ENCODE data around the gene RYR2. TPM values are rescaled to one million over a fixed set of nuclear protein-coding genes. Genes with fewer than 3 reads are reported as not detected.
A peak's percentile ranks its signal among the peaks of the same experiment; 100 is the strongest.

Gene RYR2
- total RNA-seq, 2 experiments from 2014 or later, result not detected

DNA sequence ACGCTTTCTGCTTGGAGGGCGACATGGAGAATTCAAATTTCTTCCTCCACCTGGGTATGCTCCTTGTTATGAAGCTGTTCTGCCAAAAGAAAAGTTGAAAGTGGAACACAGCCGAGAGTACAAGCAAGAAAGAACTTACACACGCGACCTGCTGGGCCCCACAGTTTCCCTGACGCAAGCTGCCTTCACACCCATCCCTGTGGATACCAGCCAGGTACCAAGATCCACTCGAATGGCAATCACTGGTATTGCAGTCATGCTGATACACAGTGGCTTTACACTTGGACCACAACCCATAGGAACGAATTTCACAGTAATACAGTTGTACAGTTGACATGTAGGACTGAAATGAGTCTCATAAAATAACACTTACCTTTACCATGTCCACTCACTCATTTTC is 461.3 kb downstream of the RYR2 start:
- ATAC-seq (ENCODE audit: low read depth), result no peak
- no peak overlapping the region for H3K27ac Mint-ChIP-seq
- H3K4me3 Mint-ChIP-seq, result no peak overlapping the region
- H3K36me3 Mint-ChIP-seq, result no peaks in the 10 kb centered on the region
- H3K27me3 Mint-ChIP-seq, result peaks cover 2% of the 10 kb centered on the region
- no peaks in the 10 kb centered on the region for H3K9me3 Mint-ChIP-seq
- POLR2A ChIA-PET, result no interaction called here
- peaks cover 4% of the 10 kb centered on the region for H3K4me1 Mint-ChIP-seq
- no peak for DNase-seq

GRCh38 chr1:237507005-237507404 is 465.0 kb downstream of the RYR2 start:
- H3K9me3 Mint-ChIP-seq, result no peaks in the 10 kb centered on the region

DNA sequence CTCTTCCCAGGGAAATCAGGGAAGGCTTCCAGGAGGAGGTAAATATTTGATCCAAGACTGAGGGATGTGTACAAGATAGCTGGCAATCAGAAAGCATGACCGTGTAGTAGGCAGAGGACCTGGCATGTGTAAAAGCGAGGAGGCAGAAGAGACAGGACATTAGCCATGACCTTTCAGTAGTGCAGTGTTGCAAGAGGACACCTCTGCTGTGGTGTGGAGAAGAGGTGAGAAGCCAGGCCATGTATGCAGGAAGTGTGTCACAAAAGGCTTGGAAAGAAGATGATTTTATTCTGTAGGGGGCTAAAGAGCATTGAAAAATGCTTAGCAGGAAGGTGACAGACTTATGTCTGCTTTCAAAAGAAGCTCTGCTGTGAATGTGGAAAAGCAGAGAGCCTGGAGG is 467.8 kb downstream of the RYR2 start:
- POLR2A ChIA-PET, result no interaction called here
- no peak overlapping the region for H3K4me3 Mint-ChIP-seq
- no peak overlapping the region for H3K27ac Mint-ChIP-seq

More at GRCh38 chr1:237507005-237507404, 465.0 kb downstream of the RYR2 start:
- peaks cover 4% of the 10 kb centered on the region for H3K4me1 Mint-ChIP-seq
- POLR2A ChIA-PET, result no interaction called here
- no peaks in the 10 kb centered on the region for H3K27me3 Mint-ChIP-seq
- DNase-seq (no peak), ATAC-seq (ENCODE audit: low read depth) (no peak)
- H3K36me3 Mint-ChIP-seq, result no peaks in the 10 kb centered on the region
- H3K27ac Mint-ChIP-seq, result no peak overlapping the region
- H3K4me3 Mint-ChIP-seq, result peak overlapping the region; percentile 16

DNA sequence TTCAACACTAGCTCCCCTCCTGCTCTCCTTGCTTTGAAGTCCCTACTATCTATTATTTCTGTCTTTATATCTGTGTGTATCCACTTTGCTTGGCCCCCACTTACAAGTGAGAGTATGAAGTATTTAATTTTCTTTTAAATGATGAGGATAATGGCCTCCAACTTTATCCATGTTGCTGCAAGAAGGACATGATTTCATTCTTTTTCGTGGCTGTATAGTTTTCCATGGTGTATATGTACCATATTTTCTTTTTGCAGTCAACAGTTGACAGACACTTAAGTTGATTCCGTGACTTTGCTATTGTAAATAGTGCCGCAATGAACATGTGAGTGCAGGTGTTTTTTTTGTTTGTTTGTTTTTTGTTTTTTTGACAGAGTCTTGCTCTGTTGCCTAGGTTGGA is 483.1 kb downstream of the RYR2 start:
- H3K4me3 Mint-ChIP-seq, result no peak overlapping the region
- no peak for DNase-seq
- no peak for ATAC-seq (ENCODE audit: low read depth)
- no peak overlapping the region for H3K27ac Mint-ChIP-seq
- POLR2A ChIA-PET, result no interaction called here
- H3K9me3 Mint-ChIP-seq, result no peaks in the 10 kb centered on the region
- H3K27me3 Mint-ChIP-seq, result no peaks in the 10 kb centered on the region
- no peaks in the 10 kb centered on the region for H3K4me1 Mint-ChIP-seq
- no peaks in the 10 kb centered on the region for H3K36me3 Mint-ChIP-seq

More for the DNA sequence above, 467.8 kb downstream of the RYR2 start:
- Mint-ChIP-seq H3K9me3 (no peaks in the 10 kb centered on the region), H3K36me3 (no peaks in the 10 kb centered on the region), H3K4me1 (peaks cover 4% of the 10 kb centered on the region), H3K27me3 (no peaks in the 10 kb centered on the region)
- ATAC-seq (ENCODE audit: low read depth) (no peak), DNase-seq (no peak)

- H3K27ac Mint-ChIP-seq, result no peak overlapping the region
- H3K4me1 Mint-ChIP-seq, result no peaks in the 10 kb centered on the region
- no peak overlapping the region for H3K4me3 Mint-ChIP-seq
- H3K27me3 Mint-ChIP-seq, result no peaks in the 10 kb centered on the region
- H3K9me3 Mint-ChIP-seq, result no peaks in the 10 kb centered on the region
- ATAC-seq (ENCODE audit: low read depth) (no peak), DNase-seq (no peak)
- POLR2A ChIA-PET, result no interaction called here
- H3K36me3 Mint-ChIP-seq, result no peaks in the 10 kb centered on the region
Observed at GRCh38 chr1:237527761-237528160, 485.8 kb downstream of the RYR2 start.

DNA sequence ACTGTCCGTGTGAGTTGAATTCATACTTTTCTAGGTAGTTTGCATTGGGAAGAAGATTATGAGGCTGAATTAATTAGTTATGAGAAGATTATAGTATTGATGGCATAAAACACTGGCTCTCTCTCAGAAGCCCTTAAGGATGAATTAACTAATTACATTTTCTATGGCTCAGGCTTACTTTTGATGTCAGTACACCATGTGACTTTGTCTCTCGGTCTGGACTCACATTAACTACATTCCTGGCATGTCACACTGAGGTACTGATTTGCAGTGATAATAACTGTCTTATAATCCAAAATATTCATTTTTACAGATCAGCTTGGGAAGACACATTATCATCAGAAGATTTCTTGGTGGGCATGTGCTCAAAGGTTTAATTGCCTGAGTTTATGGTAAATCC is 486.6 kb downstream of the RYR2 start:
- Mint-ChIP-seq H3K36me3 (no peaks in the 10 kb centered on the region), H3K27me3 (no peaks in the 10 kb centered on the region), H3K4me3 (no peak overlapping the region), H3K4me1 (no peaks in the 10 kb centered on the region), H3K27ac (no peak overlapping the region), H3K9me3 (no peaks in the 10 kb centered on the region)
- ATAC-seq (ENCODE audit: low read depth), result no peak
- no peak for DNase-seq
- POLR2A ChIA-PET, result no interaction called here

GRCh38 chr1:237539055-237539454 is 497.1 kb downstream of the RYR2 start:
- H3K4me3 Mint-ChIP-seq, result no peak overlapping the region
- no peaks in the 10 kb centered on the region for H3K36me3 Mint-ChIP-seq
- no peaks in the 10 kb centered on the region for H3K4me1 Mint-ChIP-seq
- no peak overlapping the region for H3K27ac Mint-ChIP-seq
- no peak for DNase-seq
- H3K9me3 Mint-ChIP-seq, result no peaks in the 10 kb centered on the region
- POLR2A ChIA-PET, result no interaction called here
- ATAC-seq (ENCODE audit: low read depth), result no peak
- H3K27me3 Mint-ChIP-seq, result no peaks in the 10 kb centered on the region

DNA sequence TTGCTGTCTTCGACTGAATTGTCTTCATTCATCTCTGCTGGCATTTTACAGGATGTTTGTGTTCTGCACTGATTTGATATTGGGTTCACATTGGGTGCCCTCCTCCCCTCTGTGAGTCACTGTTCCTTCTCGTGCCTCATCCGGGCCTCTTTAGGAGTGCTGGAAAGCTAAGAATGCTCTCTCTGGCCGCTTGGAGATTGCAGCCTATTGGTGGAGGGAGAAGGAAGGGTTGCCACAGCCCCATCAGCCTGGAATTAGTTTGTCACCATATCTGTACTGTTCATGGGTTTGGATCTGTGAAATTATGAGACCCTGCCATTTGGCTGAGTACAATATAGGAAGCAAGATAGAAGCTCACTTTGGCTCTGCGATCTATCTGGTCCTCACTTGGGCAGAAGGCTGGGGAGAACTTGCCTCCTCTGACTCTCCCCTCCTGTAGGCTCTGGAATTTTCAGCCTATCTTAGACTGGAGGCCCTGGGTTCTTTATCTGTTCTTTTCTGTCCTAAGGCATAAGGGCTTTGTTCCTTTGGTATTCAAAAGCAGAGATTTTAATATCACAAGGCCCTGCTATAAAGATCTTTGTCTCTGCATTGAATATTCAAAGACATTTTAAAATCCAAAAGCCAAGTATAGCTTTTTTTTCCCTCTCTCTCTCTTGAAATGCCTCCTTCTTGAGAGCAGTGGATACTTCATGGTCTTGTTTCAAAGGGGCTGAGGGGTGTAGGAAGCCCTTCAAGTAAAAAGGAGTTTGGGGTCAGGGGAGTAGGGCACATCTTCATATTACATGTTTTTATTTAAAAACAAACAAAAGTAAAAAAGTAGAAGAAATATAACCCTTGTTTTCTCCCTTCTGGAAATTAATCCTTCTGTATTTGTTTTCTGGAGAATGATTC is 500.8 kb downstream of the RYR2 start:
- POLR2A ChIA-PET, result no interaction called here
- Mint-ChIP-seq H3K4me1 (no peaks in the 10 kb centered on the region), H3K36me3 (no peaks in the 10 kb centered on the region), H3K9me3 (no peaks in the 10 kb centered on the region), H3K4me3 (no peak overlapping the region), H3K27ac (no peak overlapping the region), H3K27me3 (no peaks in the 10 kb centered on the region)
- ATAC-seq (ENCODE audit: low read depth) (no peak), DNase-seq (no peak)

DNA sequence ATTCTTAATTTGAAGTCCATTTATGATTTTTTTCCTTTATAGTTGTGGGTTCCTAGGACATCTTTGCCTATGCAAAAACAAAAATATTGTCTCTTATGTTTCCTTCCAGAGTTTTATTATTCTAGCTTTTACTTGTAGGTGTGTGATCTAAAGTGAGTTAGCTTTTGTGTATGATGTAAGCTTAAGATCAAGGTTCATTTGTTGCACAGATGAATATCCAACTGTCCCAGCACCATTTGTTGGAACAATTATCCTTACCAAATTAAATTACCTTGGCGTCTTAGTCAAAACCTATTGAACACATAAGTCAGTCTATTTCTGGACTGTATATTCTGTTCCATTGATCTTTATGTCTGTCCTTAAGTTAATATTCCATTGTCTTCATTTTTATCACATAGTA is 511.1 kb downstream of the RYR2 start:
- no peak for ATAC-seq (ENCODE audit: low read depth)
- Mint-ChIP-seq H3K36me3 (no peaks in the 10 kb centered on the region), H3K4me3 (no peak overlapping the region), H3K27me3 (no peaks in the 10 kb centered on the region), H3K27ac (no peak overlapping the region), H3K9me3 (no peaks in the 10 kb centered on the region), H3K4me1 (no peaks in the 10 kb centered on the region)
- POLR2A ChIA-PET, result no interaction called here
- DNase-seq, result no peak

GRCh38 chr1:237556911-237557310 is 514.9 kb downstream of the RYR2 start:
- Mint-ChIP-seq H3K4me3 (no peak overlapping the region), H3K9me3 (no peaks in the 10 kb centered on the region), H3K27me3 (peaks cover 3% of the 10 kb centered on the region), H3K27ac (no peak overlapping the region), H3K4me1 (no peaks in the 10 kb centered on the region), H3K36me3 (no peaks in the 10 kb centered on the region)
- DNase-seq (no peak), ATAC-seq (ENCODE audit: low read depth) (no peak)
- POLR2A ChIA-PET, result no interaction called here

DNA sequence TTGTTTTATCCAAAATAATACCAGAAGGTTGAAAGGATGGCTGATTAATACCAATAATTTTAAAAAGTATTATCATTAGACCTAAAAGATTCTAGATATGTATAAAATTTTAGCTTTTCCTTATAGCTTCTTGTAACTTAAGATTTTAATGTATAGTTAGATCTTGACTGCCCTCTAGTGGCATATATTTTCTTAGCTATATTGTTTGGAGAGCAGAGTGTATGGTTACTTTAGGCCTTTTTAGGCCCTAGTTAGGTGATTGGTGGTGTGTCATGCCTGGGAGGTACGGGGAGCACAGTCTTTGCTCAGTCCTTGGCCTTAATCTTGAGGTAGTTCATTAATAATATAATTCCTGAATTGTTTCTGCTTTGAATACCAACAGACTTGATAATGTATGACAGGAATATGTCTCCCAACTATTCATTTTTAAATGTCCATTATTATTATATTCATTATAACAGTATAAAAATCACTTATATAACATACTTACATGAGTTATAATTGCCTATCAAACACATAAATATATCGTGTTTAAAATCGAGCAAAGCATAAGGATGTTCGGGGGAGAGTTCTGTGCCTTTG is 520.3 kb downstream of the RYR2 start:
- no peak overlapping the region for H3K4me3 Mint-ChIP-seq
- H3K9me3 Mint-ChIP-seq, result no peaks in the 10 kb centered on the region
- no peaks in the 10 kb centered on the region for H3K36me3 Mint-ChIP-seq
- DNase-seq (no peak), ATAC-seq (ENCODE audit: low read depth) (peak; percentile 56)
- POLR2A ChIA-PET, result no interaction called here
- peaks cover 3% of the 10 kb centered on the region for H3K27me3 Mint-ChIP-seq
- no peak overlapping the region for H3K27ac Mint-ChIP-seq
- H3K4me1 Mint-ChIP-seq, result no peaks in the 10 kb centered on the region

GRCh38 chr1:237565236-237565635 is 523.3 kb downstream of the RYR2 start:
- H3K27me3 Mint-ChIP-seq, result peaks cover 3% of the 10 kb centered on the region
- H3K4me3 Mint-ChIP-seq, result no peak overlapping the region
- H3K4me1 Mint-ChIP-seq, result no peaks in the 10 kb centered on the region
- no peak overlapping the region for H3K27ac Mint-ChIP-seq
- H3K36me3 Mint-ChIP-seq, result no peaks in the 10 kb centered on the region
- POLR2A ChIA-PET, result no interaction called here
- H3K9me3 Mint-ChIP-seq, result no peaks in the 10 kb centered on the region
- DNase-seq, result no peak
- ATAC-seq (ENCODE audit: low read depth), result no peak

GRCh38 chr1:237566581-237566980 is 524.6 kb downstream of the RYR2 start:
- DNase-seq (no peak), ATAC-seq (ENCODE audit: low read depth) (no peak)
- H3K4me3 Mint-ChIP-seq, result no peak overlapping the region
- POLR2A ChIA-PET, result no interaction called here
- no peaks in the 10 kb centered on the region for H3K9me3 Mint-ChIP-seq
- H3K27ac Mint-ChIP-seq, result no peak overlapping the region
- no peaks in the 10 kb centered on the region for H3K4me1 Mint-ChIP-seq
- no peaks in the 10 kb centered on the region for H3K27me3 Mint-ChIP-seq
- no peaks in the 10 kb centered on the region for H3K36me3 Mint-ChIP-seq

- Mint-ChIP-seq H3K36me3 (no peaks in the 10 kb centered on the region), H3K27ac (no peak overlapping the region), H3K4me3 (no peak overlapping the region), H3K27me3 (no peaks in the 10 kb centered on the region), H3K4me1 (no peaks in the 10 kb centered on the region), H3K9me3 (no peaks in the 10 kb centered on the region)
- ATAC-seq (ENCODE audit: low read depth) (no peak), DNase-seq (no peak)
- POLR2A ChIA-PET, result no interaction called here
Observed at GRCh38 chr1:237568955-237569354, 527.0 kb downstream of the RYR2 start.

Measured in activated naive CD8-positive, alpha-beta T cell treated with anti-CD3 and anti-CD28 coated beads, Interleukin-2, amount 10 ng/mL, durations not matched to agents 7 days and 5 days (primary cell).